Measurements from ENCODE around the gene MPG.
"Not testable (repeated sequence)": the region's sequence is repeated elsewhere in the genome, so short reads cannot be mapped to it uniquely, and the experiment has no call there.

Gene MPG

GRCh38 chr16:114327-114726, 36.3 kb downstream of the MPG start:
- DNase-seq = no peak

GRCh38 chr16:116015-116414, 38.0 kb downstream of the MPG start:
- DNase-seq = no peak

DNA sequence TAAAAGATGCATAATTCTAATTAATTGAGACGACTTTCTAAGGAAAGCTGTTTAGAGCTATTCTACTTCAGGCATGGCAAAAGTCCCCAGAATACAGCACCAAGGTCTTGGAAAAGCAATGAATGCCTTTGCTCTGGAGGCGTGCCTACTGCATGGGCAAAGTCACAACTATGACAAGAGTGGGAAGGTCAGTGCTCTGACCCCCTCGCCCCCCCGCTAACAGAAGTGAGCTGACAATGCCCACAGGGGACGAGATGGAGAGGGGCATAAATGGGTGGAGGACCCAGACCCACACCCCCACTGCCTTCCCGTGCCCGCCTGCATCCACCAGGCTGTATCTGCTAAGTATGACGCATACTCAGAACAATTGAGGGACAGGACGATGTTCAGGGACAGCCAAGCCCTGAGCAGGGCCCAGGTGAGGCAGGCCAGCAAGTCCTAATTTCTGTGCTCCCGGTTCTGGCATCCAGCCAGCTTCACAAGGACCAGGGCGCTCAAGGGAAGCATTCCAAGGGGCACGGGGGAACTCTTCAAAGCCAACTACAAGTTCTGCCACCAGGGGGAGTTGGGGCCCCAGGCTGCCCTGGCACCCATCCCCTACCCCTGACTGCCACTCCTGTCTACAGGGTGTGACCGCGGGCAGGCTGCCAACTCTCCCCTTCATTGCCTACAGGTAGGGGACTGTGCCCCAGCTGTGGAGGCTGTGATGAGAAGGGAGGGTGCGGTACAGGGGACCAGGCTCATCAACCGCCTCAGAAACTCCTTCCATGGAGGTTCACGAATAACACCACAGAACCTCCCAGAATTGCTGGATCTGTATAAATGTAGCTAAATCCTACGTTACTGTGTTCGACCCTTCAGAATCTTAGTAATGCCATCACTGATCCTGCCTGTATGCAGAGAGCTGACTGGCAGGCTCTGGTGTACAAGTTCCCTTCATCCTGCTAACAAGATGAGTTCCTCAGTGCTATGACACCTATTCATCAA, 39.6 kb downstream of the MPG start:
- no peak for DNase-seq

- no peak for DNase-seq
These were observed 40.8 kb downstream of the MPG start for GRCh38 chr16:118857-119256.

GRCh38 chr16:119295-119694, 41.3 kb downstream of the MPG start:
- DNase-seq = no peak

GRCh38 chr16:119835-120491, 41.9 kb downstream of the MPG start:
- DNase-seq = no peak

GRCh38 chr16:120756-121155, 42.7 kb downstream of the MPG start:
- DNase-seq = no peak

DNA sequence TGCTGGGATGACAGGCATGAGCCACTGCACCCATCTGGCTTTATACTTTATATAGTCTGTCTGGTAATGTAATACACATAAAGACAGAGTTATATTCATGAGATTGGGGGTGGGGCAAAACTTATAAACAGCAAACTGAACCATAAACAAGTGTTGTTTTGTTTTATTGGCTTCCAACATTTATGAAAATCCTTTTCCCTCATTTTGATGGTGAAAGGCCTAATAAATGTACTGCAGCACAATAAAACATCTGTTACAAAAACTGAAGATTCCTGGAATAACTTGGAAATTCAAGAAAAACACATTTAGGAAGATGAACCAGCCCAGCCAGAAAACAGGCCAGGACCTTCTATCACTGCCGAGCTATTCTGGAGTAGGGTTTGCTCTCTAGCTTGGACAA, 44.3 kb downstream of the MPG start:
- no peak for DNase-seq

DNA sequence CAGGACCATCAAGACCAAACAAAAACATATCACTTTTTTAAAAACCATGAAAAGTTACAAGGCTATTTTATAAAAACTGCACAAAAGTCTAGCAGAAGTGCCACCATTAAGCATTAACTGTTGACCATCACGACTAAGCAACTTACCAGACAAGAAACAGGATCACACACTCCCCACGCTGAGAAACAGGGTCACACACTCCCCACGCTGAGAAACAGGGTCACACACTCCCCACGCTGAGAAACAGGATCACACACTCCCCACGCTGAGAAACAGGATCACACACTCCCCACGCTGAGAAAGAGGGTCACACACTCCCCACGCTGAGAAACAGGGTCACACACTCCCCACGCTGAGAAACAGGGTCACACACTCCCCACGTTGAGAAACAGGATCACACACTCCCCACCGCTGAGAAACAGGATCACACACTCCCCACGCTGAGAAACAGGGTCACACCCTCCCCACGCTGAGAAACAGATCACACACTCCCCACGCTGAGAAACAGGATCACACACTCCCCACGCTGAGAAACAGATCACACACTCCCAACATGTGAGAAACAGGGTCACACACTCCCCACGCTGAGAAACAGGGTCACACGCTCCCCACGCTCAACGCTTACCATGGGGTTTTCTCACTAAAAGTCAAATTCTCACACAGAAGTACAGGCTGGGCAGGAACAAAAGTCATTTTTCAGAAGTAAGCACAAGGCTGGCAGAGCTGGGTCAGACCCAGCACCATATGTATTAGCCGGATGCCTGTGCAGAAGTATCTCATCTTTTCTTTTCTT, 45.7 kb downstream of the MPG start:
- not testable (repeated sequence) for DNase-seq

GRCh38 chr16:125011-125410, 47.0 kb downstream of the MPG start:
- no peak for DNase-seq

DNA sequence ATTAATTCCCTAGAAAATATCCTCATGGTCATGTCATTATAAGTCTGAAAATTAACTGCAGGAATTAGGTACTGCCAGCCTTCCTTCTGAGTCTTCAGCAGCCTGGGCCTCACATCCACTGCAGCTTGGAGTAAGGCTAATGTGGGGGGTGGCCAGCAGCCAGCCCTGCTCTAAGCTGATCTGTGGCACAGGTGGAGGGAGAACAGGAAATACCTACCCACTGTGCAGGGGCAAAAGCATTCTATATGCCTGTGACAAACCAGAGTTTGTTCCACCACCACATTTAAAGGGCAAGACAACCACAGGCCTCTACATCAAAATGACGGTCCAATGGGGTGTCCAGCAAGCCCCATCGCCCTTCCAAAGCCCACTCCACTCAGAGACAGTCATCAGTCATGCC, 51.0 kb downstream of the MPG start:
- DNase-seq = no peak

GRCh38 chr16:130533-131173, 52.6 kb downstream of the MPG start:
- DNase-seq = no peak

DNA sequence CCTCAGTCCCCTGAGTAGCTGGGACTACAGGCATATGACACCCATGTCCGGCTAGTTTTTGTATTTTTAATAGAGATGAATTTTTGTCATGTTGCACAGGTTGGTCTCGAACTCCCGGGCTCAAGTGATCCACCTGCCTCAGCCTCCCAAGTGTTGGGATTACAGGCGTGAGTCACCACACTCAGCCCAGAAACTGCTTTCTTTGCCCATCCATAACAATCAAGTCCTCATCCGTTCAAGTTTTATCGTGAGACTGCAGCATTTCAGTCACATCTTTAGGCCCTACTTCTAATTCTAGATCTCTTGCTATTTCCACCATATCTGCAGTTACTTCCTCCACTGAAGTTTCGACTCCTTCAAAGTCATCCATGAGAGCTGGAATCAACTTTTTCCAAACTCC, 54.1 kb downstream of the MPG start:
- no peak for DNase-seq

DNA sequence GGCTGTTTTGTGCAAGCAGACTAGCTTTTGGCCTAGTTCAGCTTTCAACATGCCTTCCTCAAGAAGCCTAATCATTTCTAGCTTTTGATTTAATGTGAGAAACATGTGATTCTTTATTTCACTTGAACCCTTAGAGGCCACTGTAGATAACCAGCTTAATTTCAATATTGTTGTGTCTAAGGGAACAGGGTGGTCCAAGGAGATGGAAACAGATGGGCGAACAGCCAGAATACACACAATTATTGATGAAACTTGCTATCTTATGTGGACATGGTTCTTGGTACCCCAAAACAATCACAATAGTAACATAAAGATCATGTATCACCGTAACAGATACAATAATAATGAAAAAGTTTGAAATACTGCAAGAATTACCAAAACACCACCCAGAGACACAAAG, 55.7 kb downstream of the MPG start:
- DNase-seq = no peak

Measured in cortex of kidney (tissue), 1 donor.